Stomach (tissue), 4 donors: ENCODE data around the gene PNPLA8.
"Not testable (repeated sequence)": the region's sequence is repeated elsewhere in the genome, so short reads cannot be mapped to it uniquely, and the experiment has no call there.

Experiments
- CTCF ChIP-seq, 7 experiments: fragments of 450-650 bp in 4 of 7; fragments of 200-600 bp in 3 of 7; sonication (generic) in 3 of 7; IDR thresholded peaks; one replicate each; pipeline ENCODE4 v1.5.1; 2016 to 2019; ENCODE audit warnings: antibody characterized with exemption in 7 of 7, control low read depth in 2 of 7, mild to moderate bottlenecking in 1 of 7
- POLR2A ChIP-seq, 4 donors: fragments of 450-650 bp; IDR thresholded peaks; one replicate each; pipeline ENCODE4 v1.6.1; 2016; ENCODE audit warnings: antibody characterized with exemption in 4 of 4, control low read depth in 2 of 4, mild to moderate bottlenecking in 1 of 4, moderate library complexity in 1 of 4
- POLR2AphosphoS5 ChIP-seq, 3 donors: sonication (generic); formaldehyde crosslinking; IDR thresholded peaks; one replicate each; pipeline ENCODE4 v1.6.1; 2016; ENCODE audit warnings: antibody characterized with exemption in 3 of 3

GRCh38 chr7:108504576-108504975 lies 21.4 kb downstream of the PNPLA8 start:
- not testable (repeated sequence) for TF ChIP-seq CTCF, POLR2A, POLR2AphosphoS5 (IDR thresholded peaks at IDR 0.05)
